K562 (cell line): Measurements from ENCODE around the gene OR51V1. TPM values are rescaled to one million over a fixed set of nuclear protein-coding genes. Genes with fewer than 3 reads are reported as not detected.

Source experiments
- ARID3B ChIP-seq: fragments of 250-450 bp; sonication (Bioruptor Pico); IDR thresholded peaks from 2 replicates; pipeline ENCODE4 v1.4.0; 2020; ENCODE audit warnings: borderline replicate concordance
- BRCA1 ChIP-seq, 2 experiments: fragments of 450-650 bp in 1 of 2; sonication (generic) in 1 of 2; formaldehyde crosslinking in 1 of 2; IDR thresholded peaks; 2 replicates each; pipeline versions ENCODE4 v1.5.0 to v1.6.1; 2017 to 2020; ENCODE audit warnings: mild to moderate bottlenecking in 1 of 2, missing genetic modification reagents in 1 of 2
- CHD2 ChIP-seq: IDR thresholded peaks from 2 replicates; pipeline ENCODE4 v1.6.1; 2011; ENCODE audit warnings: low read depth, low read length
- ETS1 ChIP-seq: conservative IDR thresholded peaks from 2 replicates; pipeline ENCODE4 v1.6.1; 2011; ENCODE audit warnings: low read depth, mild to moderate bottlenecking, low read length; ENCODE audit not compliant: control insufficient read depth
- GATA2 ChIP-seq: sonication (generic); formaldehyde crosslinking; IDR thresholded peaks from 2 replicates; pipeline ENCODE4 v1.4.0; 2020; ENCODE audit warnings: mild to moderate bottlenecking, missing genetic modification reagents
- HCFC1 ChIP-seq: IDR thresholded peaks from 2 replicates; pipeline ENCODE4 v1.6.1; 2012; ENCODE audit warnings: low read depth, low read length, improper control_type of control experiment
- HOXB6 ChIP-seq: fragments of 250-450 bp; sonication (Bioruptor Pico); IDR thresholded peaks from 2 replicates; pipeline ENCODE4 v1.5.1; 2022; ENCODE audit warnings: mild to moderate bottlenecking, borderline replicate concordance
- KAT8 ChIP-seq: fragments of 450-650 bp; IDR thresholded peaks from 2 replicates; pipeline ENCODE4 v1.6.1; 2016; ENCODE audit warnings: low read depth, mild to moderate bottlenecking
- MEIS2 ChIP-seq: fragments of 450-650 bp; IDR thresholded peaks from 2 replicates; pipeline ENCODE4 v1.6.1; 2014; ENCODE audit warnings: mild to moderate bottlenecking; ENCODE audit not compliant: partially characterized antibody
- PRMT5 ChIP-seq: sonication (generic); formaldehyde crosslinking; IDR thresholded peaks from 2 replicates; pipeline ENCODE4 v1.5.0; 2020; ENCODE audit warnings: missing genetic modification reagents
- RFX7 ChIP-seq: fragments of 250-450 bp; sonication (Bioruptor Pico); IDR thresholded peaks from 2 replicates; pipeline ENCODE4 v1.5.1; 2021; ENCODE audit warnings: mild to moderate bottlenecking
- SETDB1 ChIP-seq: IDR thresholded peaks from one replicate; pipeline ENCODE4 v1.6.1; 2012; ENCODE audit warnings: low read length, control low read depth, inconsistent platforms
- SRSF9 ChIP-seq: fragments of 200-400 bp; formaldehyde crosslinking; IDR thresholded peaks from 2 replicates; pipeline ENCODE4 v1.6.1; 2017; ENCODE audit warnings: low read depth, low read length, borderline replicate concordance
- THRA ChIP-seq: fragments of 450-650 bp; IDR thresholded peaks from 2 replicates; pipeline ENCODE4 v1.6.1; 2017; ENCODE audit warnings: mild to moderate bottlenecking, moderate library complexity
- TSC22D4 ChIP-seq: fragments of 450-650 bp; IDR thresholded peaks from 2 replicates; pipeline ENCODE4 v1.6.1; 2016; ENCODE audit warnings: missing genetic modification characterization, missing biosample characterization, control low read depth
- ZNF121 ChIP-seq: sonication (generic); formaldehyde crosslinking; conservative IDR thresholded peaks from 2 replicates; pipeline ENCODE4 v1.8.0; 2022; ENCODE audit warnings: missing genetic modification reagents
- ZNF589 ChIP-seq: fragments of 200-800 bp; sonication (Bioruptor generic); IDR thresholded peaks from 2 replicates; pipeline ENCODE4 v1.6.1; 2016; ENCODE audit warnings: low read depth, missing genetic modification characterization, missing compliant biosample characterization
- ZNF639 ChIP-seq, 2 experiments: fragments of 200-800 bp in 1 of 2; sonication (Bioruptor generic) in 1 of 2; sonication (generic) in 1 of 2; formaldehyde crosslinking in 1 of 2; IDR thresholded peaks in 1 of 2; conservative IDR thresholded peaks in 1 of 2; 2 replicates each; pipeline versions ENCODE4 v1.5.0 to v1.6.1; 2016 to 2020; ENCODE audit warnings: missing compliant biosample characterization in 1 of 2, missing genetic modification characterization in 1 of 2, missing genetic modification reagents in 1 of 2
- ZNF668 ChIP-seq: fragments of 250-450 bp; sonication (Bioruptor Pico); IDR thresholded peaks from 2 replicates; pipeline ENCODE4 v1.8.0; 2022; ENCODE audit warnings: mild to moderate bottlenecking, inconsistent platforms
- ZNF695 ChIP-seq: fragments of 450-650 bp; formaldehyde crosslinking; IDR thresholded peaks from 2 replicates; pipeline ENCODE4 v1.4.0; 2020; ENCODE audit warnings: mild to moderate bottlenecking, moderate library complexity
- polyA plus RNA-seq, 8 experiments: library from polyadenylated mRNA; depleted of rRNA in 4 of 8; stranded (reverse) in 5 of 8; unstranded in 3 of 8; fragments of >200 nt; fragmentation: Nextera tagmentation in 2 of 8; fragmentation: Illumina TruSeq in 1 of 8; extraction: Ambion mirVana in 2 of 8; extraction: Trizol in 1 of 8; gene quantifications; 2 replicates each; pipeline versions ENCODE4 v1.2.1 to v1.2.3, GENCODE V29; 2011 to 2014; ENCODE audit warnings: inconsistent platforms in 1 of 8, missing spikeins in 1 of 8
- total RNA-seq, 7 experiments: library from RNA; depleted of rRNA in 6 of 7; stranded (reverse); fragments of >200 nt in 6 of 7; fragmentation: Illumina TruSeq in 2 of 7; extraction: Trizol in 2 of 7; gene quantifications; 2 replicates each; pipeline versions ENCODE4 v1.2.1 to v1.2.3, GENCODE V29; 2011 to 2021; ENCODE audit warnings: low replicate concordance in 1 of 7
- TF ChIP-seq, protein P1 (sequence below): fragments of 450-650 bp; IDR thresholded peaks from 2 replicates; pipeline ENCODE4 v1.6.1; 2018; ENCODE audit warnings: mild to moderate bottlenecking, low read depth; ENCODE audit not compliant: partially characterized antibody

The OR51V1 gene
- total and polyA plus RNA-seq, 9 of the 15 experiments (the other 6 are each of a cell fraction or from before 2014, with no cell fraction given): not detected

DNA sequence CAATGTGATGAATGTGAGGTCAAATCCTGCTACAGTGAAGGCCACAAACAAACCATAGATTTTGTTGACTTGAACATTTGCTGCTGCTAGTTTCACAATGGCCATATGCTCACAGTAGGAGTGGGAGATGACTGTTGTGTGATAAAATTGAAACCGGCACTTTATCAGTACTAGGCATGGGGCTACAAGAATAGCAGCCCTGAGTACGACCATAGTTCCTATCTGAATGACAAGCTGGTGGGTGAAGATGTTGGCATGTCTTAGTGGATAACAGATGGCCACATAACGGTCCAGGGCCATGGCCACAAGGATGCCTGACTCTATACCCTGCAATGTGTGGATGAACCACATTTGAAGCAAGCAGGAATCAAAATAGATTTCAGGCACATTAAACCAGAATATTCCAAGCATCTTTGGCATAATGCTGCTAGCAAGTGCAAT lies 48.7 kb downstream of the OR51V1 start (continued):
- no peak for TF ChIP-seq THRA
- TF ChIP-seq MEIS2: peak; percentile 87
- TF ChIP-seq SETDB1: no peak
- no peak for TF ChIP-seq HOXB6 (CRISPR knock-in tag)
- TF ChIP-seq ZNF589 (CRISPR knock-in tag): peak; percentile 69; the same call in 1 of the 2 replicates
- TF ChIP-seq RFX7 (CRISPR knock-in tag): no peak
- TF ChIP-seq HCFC1: no peak
- TF ChIP-seq SRSF9: no peak
- TF ChIP-seq ETS1: no peak; the same call in 1 of the 2 replicates
- TF ChIP-seq, protein P1, sequence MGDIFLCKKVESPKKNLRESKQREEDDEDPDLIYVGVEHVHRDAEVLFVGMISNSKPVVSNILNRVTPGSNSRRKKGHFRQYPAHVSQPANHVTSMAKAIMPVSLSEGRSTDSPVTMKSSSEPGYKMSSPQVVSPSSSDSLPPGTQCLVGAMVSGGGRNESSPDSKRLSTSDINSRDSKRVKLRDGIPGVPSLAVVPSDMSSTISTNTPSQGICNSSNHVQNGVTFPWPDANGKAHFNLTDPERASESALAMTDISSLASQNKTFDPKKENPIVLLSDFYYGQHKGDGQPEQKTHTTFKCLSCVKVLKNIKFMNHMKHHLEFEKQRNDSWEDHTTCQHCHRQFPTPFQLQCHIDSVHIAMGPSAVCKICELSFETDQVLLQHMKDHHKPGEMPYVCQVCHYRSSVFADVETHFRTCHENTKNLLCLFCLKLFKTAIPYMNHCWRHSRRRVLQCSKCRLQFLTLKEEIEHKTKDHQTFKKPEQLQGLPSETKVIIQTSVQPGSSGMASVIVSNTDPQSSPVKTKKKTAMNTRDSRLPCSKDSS: no peak
- TF ChIP-seq CHD2: 0 out of 2 replicates have a peak, but pooled peaks have one; percentile 11
- TF ChIP-seq ZNF121: no peak
- TF ChIP-seq ARID3B (CRISPR knock-in tag): no peak
- TF ChIP-seq PRMT5 (CRISPR knock-in tag): no peak
- TF ChIP-seq TSC22D4 (tag): no peak
- TF ChIP-seq ZNF639 (CRISPR knock-in tag; conservative IDR thresholded peaks at IDR 0.05 in 1 of 2, IDR thresholded peaks at IDR 0.05 in 1 of 2): no peak; a peak in 2 of 4 replicates
- TF ChIP-seq ZNF668 (CRISPR knock-in tag): 0 out of 2 replicates have a peak, but pooled peaks have one; percentile 46
- no peak for TF ChIP-seq KAT8
- TF ChIP-seq ZNF695: no peak
- peak; percentile 84 for TF ChIP-seq GATA2 (CRISPR knock-in tag)
- TF ChIP-seq BRCA1 (IDR thresholded peaks at IDR 0.05): no peak
- no peak for TF ChIP-seq BRCA1 (CRISPR knock-in tag; IDR thresholded peaks at IDR 0.05)
